OCI-LY7 (cell line): ENCODE data around the gene MGRN1.

ENCODE experiments used
- CTCF ChIP-seq: fragments of 200-600 bp; sonication (generic); conservative IDR thresholded peaks from 2 replicates; pipeline ENCODE4 v1.5.1; 2014; ENCODE audit warnings: mild to moderate bottlenecking, antibody characterized with exemption, low read length, moderate library complexity, mixed read lengths
- EZH2phosphoT487 ChIP-seq: fragments of 200-600 bp; sonication (generic); IDR thresholded peaks from 2 replicates; pipeline ENCODE4 v1.6.1; 2018; ENCODE audit warnings: low read depth, borderline replicate concordance, mild to moderate bottlenecking, mixed run types, antibody characterized with exemption, low read length, moderate library complexity, mixed read lengths

GRCh38 chr16:4612977-4613635 lies 11.5 kb upstream of the MGRN1 start:
- no peak for TF ChIP-seq CTCF
- no peak for TF ChIP-seq EZH2phosphoT487
